Suprapubic skin (tissue), 3 donors: Measurements from ENCODE around the gene AP3B2.

Source experiments
- CTCF ChIP-seq, 2 donors: fragments of 200-600 bp in 1 of 2; fragments of 450-650 bp in 1 of 2; sonication (generic) in 1 of 2; IDR thresholded peaks; one replicate each; pipeline ENCODE4 v1.5.1; 2016 to 2019; ENCODE audit warnings: antibody characterized with exemption in 2 of 2, mild to moderate bottlenecking in 1 of 2, moderate library complexity in 1 of 2
- POLR2AphosphoS5 ChIP-seq, 3 donors: sonication (generic); formaldehyde crosslinking; IDR thresholded peaks; one replicate each; pipeline ENCODE4 v1.6.1; 2017; ENCODE audit warnings: antibody characterized with exemption in 3 of 3

GRCh38 chr15:82710208-82710555 lies 507 bp upstream of the AP3B2 start:
- TF ChIP-seq POLR2AphosphoS5 (IDR thresholded peaks at IDR 0.05) (no peak), CTCF (IDR thresholded peaks at IDR 0.05) (no peak)
